Measurements from ENCODE around the gene SOD1.

Gene SOD1

DNA sequence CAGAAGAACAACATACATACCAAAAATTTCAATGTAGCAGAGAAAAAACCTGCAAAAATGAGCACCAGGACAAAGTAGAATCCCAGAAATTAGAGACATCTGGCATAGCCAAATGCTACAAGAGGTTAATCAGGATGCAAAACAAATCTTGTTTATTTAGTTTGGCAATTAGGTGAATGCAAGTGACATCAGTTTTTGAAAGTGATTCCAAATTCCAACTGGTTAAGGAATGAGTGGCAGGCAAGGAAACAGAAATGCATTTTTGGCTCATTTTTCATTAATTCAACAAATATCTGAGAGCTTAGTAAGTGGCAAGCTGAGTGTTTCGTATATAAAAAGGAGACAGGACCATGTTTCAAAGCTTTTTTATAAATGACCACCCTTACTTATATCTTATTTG lies 51.1 kb downstream of the SOD1 start:
- Histone ChIP-seq H3K4me1 (ENCODE audit: control insufficient read depth, insufficient read depth, low read length) (peaks cover 35% of the 10 kb centered on the region), H3K4me3 (ENCODE audit: low read depth, low read length) (no peak overlapping the region), H3K9me3 (ENCODE audit: control insufficient read depth, insufficient read depth, low read length) (no peaks in the 10 kb centered on the region), H3K9ac (ENCODE audit: low read depth, low read length) (no peak overlapping the region), H3K27ac (ENCODE audit: low read depth, low read length) (no peak overlapping the region), H3K27me3 (ENCODE audit: control insufficient read depth, insufficient read depth, low read length) (no peaks in the 10 kb centered on the region), H3K36me3 (ENCODE audit: control insufficient read depth, insufficient read depth, low read length) (peaks cover 7% of the 10 kb centered on the region)

DNA sequence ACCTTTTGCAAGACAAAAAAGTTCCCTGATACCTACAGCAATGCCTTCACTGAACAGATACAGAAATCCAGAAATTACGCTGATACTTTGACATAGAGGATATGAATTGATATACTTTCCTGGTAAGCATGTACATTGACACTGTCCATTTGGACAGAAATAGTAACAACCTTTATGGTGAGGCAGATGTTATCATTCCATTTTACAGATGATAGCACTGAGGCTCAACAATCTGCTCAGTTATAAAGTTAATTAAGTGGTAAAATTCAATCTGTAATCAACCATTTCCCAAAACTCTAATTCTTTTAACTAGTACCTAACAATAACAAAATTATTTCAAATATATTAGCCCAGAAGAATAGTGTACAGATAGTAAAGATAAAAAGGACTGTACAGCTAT lies 51.8 kb downstream of the SOD1 start:
- Histone ChIP-seq H3K4me3 (ENCODE audit: low read depth, low read length) (no peak overlapping the region), H3K9ac (ENCODE audit: low read depth, low read length) (no peak overlapping the region), H3K4me1 (ENCODE audit: control insufficient read depth, insufficient read depth, low read length) (peaks cover 40% of the 10 kb centered on the region), H3K27ac (ENCODE audit: low read depth, low read length) (no peak overlapping the region), H3K9me3 (ENCODE audit: control insufficient read depth, insufficient read depth, low read length) (no peaks in the 10 kb centered on the region), H3K36me3 (ENCODE audit: control insufficient read depth, insufficient read depth, low read length) (no peaks in the 10 kb centered on the region), H3K27me3 (ENCODE audit: control insufficient read depth, insufficient read depth, low read length) (no peaks in the 10 kb centered on the region)

DNA sequence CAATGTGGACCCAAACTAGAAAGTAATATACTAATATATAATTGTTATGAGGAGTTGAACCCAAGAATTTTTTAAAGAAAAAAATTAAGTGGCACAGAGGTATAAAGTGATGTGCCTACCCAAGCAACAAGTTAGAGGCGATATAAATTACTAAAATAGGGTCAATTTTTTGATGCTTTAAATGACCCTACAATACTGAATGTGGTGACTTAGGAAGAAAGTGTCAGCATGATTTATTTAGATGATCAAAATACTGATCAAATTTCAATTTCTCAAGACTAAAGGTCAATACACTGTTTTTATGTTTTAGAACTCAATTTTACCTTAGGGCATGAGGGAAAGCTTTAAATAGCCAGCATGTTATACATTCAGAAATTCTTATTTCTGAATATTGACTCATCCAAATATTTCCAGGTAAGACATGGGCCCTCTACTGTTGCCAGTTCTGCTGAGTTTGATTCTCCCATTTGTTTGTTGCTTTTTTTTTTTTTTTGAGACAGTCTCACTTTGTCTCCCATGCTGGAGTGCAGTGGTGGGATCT lies 52.3 kb downstream of the SOD1 start:
- H3K36me3 ChIP-seq (ENCODE audit: control insufficient read depth, insufficient read depth, low read length), result no peaks in the 10 kb centered on the region
- no peak overlapping the region for H3K4me3 ChIP-seq (ENCODE audit: low read depth, low read length)
- H3K9me3 ChIP-seq (ENCODE audit: control insufficient read depth, insufficient read depth, low read length), result no peaks in the 10 kb centered on the region
- no peak overlapping the region for H3K27ac ChIP-seq (ENCODE audit: low read depth, low read length)
- H3K27me3 ChIP-seq (ENCODE audit: control insufficient read depth, insufficient read depth, low read length), result no peaks in the 10 kb centered on the region
- no peak overlapping the region for H3K9ac ChIP-seq (ENCODE audit: low read depth, low read length)
- peaks cover 40% of the 10 kb centered on the region for H3K4me1 ChIP-seq (ENCODE audit: control insufficient read depth, insufficient read depth, low read length)

DNA sequence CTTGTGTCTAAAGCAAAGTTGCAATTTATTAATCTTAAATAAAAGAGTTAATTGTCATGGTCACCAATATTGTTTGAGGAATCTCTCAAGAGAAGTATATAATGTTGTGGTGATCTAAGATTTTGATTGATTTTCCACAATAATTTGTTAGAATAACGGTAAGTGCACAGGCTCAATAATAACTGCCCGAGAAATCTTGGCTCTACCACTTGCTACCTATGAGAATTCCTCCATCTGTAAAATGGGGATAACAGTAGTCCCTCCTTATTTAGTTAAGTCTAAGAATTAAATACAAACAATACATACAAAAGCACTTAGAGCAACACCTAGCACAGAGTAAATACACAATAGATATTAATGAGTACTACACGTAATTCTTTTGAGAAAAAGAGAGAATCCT lies 53.6 kb downstream of the SOD1 start:
- Histone ChIP-seq H3K9me3 (ENCODE audit: control insufficient read depth, insufficient read depth, low read length) (no peaks in the 10 kb centered on the region), H3K36me3 (ENCODE audit: control insufficient read depth, insufficient read depth, low read length) (no peaks in the 10 kb centered on the region), H3K4me1 (ENCODE audit: control insufficient read depth, insufficient read depth, low read length) (peaks cover 47% of the 10 kb centered on the region), H3K4me3 (ENCODE audit: low read depth, low read length) (no peak overlapping the region), H3K27ac (ENCODE audit: low read depth, low read length) (no peak overlapping the region), H3K9ac (ENCODE audit: low read depth, low read length) (no peak overlapping the region), H3K27me3 (ENCODE audit: control insufficient read depth, insufficient read depth, low read length) (no peaks in the 10 kb centered on the region)

DNA sequence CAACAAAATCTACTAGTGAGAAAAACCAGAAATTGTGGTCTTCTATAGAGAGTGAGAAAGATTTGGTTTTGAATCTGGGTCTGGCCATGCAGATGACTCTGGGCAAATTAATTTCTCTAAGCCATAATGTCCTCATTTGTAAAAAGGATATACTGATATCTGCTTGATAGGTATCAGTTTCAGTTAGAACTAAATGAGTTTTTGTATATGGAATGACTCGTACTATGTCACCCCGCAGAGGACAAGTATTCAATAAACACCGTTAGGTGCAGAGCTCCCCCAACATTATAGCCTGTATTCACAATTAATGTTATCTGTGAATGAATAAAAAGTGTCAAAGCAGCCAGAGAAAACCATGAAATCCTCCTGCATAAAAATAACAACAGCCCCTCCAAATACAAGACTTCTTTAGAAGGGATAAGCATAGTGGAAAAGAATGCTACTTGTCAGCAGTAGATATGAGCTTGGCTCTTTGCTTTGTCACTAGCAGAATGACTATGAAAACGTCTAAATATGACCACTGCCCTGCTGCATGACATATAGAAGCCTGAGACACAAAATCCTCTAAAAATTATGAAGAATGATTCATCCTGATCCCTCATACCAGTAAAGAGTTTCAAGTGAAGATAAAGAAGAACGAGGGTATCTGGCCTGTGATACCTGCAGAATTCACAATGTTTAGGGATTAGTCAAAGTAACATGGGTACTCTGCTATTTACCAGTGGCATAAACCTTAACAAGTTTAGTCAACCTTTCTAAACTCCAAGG lies 54.7 kb downstream of the SOD1 start:
- no peak overlapping the region for H3K4me3 ChIP-seq (ENCODE audit: low read depth, low read length)
- H3K27me3 ChIP-seq (ENCODE audit: control insufficient read depth, insufficient read depth, low read length), result no peaks in the 10 kb centered on the region
- H3K4me1 ChIP-seq (ENCODE audit: control insufficient read depth, insufficient read depth, low read length), result peaks cover 47% of the 10 kb centered on the region
- no peaks in the 10 kb centered on the region for H3K9me3 ChIP-seq (ENCODE audit: control insufficient read depth, insufficient read depth, low read length)
- no peak overlapping the region for H3K9ac ChIP-seq (ENCODE audit: low read depth, low read length)
- peak overlapping the region; percentile 63 for H3K27ac ChIP-seq (ENCODE audit: low read depth, low read length)
- no peaks in the 10 kb centered on the region for H3K36me3 ChIP-seq (ENCODE audit: control insufficient read depth, insufficient read depth, low read length)

DNA sequence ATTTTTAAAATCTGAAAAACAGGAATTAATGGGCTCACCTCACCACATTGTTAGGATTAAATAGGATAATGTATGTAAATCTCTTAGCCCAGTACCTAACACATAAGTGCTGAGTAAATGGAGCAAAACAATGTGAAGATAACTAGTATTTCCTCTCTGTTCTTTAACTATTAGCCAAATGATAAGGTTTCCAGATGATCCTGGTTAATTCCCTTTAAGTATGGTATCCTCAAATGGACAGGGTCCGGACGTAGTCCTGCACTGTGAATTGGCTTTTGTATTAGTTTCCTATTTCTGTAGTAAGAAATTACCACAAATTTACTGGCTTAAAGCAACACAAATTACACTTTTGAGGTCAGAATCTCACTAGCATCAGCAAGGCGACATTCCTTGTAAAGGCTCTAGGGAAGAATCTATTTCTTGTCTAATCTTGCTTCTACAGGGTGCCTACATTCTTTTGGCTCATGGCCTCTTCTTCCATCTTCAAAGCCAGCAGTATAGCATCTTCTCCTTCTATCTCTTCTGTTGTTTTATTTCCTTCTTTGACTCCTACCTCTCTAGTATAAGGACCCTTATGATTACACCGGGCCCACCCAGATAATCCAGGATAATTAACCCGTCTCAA lies 55.4 kb downstream of the SOD1 start:
- Histone ChIP-seq H3K4me1 (ENCODE audit: control insufficient read depth, insufficient read depth, low read length) (peaks cover 44% of the 10 kb centered on the region), H3K27ac (ENCODE audit: low read depth, low read length) (peak overlapping the region; percentile 63), H3K27me3 (ENCODE audit: control insufficient read depth, insufficient read depth, low read length) (no peaks in the 10 kb centered on the region), H3K4me3 (ENCODE audit: low read depth, low read length) (no peak overlapping the region), H3K9ac (ENCODE audit: low read depth, low read length) (no peak overlapping the region), H3K36me3 (ENCODE audit: control insufficient read depth, insufficient read depth, low read length) (no peaks in the 10 kb centered on the region), H3K9me3 (ENCODE audit: control insufficient read depth, insufficient read depth, low read length) (no peaks in the 10 kb centered on the region)

DNA sequence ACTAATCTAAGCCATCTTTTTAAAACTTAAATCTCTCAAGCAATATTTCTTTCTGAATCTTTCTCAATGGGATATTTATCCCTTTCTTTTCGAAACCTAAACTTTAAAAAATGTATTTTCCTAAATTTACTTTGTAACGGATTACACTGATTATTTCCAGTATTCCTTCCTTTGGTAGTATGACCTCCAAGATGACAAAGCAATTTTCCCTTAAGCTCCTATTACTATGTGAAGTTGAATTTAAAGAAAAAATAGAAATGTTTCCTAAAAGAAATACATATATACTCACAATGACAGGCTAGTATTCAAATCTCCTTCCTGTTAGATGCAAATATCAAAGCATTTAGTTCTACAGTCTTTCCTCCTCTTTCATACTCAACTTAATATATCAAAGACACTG lies 56.6 kb downstream of the SOD1 start:
- no peaks in the 10 kb centered on the region for H3K36me3 ChIP-seq (ENCODE audit: control insufficient read depth, insufficient read depth, low read length)
- no peak overlapping the region for H3K4me3 ChIP-seq (ENCODE audit: low read depth, low read length)
- peaks cover 51% of the 10 kb centered on the region for H3K4me1 ChIP-seq (ENCODE audit: control insufficient read depth, insufficient read depth, low read length)
- H3K27me3 ChIP-seq (ENCODE audit: control insufficient read depth, insufficient read depth, low read length), result no peaks in the 10 kb centered on the region
- H3K27ac ChIP-seq (ENCODE audit: low read depth, low read length), result peak overlapping the region; percentile 19
- H3K9me3 ChIP-seq (ENCODE audit: control insufficient read depth, insufficient read depth, low read length), result no peaks in the 10 kb centered on the region
- no peak overlapping the region for H3K9ac ChIP-seq (ENCODE audit: low read depth, low read length)

Data from HUES48 (cell line).